HG03469 (cell line): ENCODE results near the gene C3.
"Not testable (repeated sequence)": the region's sequence is repeated elsewhere in the genome, so short reads cannot be mapped to it uniquely, and the experiment has no call there.

Source experiments
- ATAC-seq: cut with Tn5 transposase; IDR thresholded peaks from one replicate; pipeline ENCODE4 v1.9.1; 2021; ENCODE audit warnings: mild to moderate bottlenecking, moderate library complexity, moderate number of reproducible peaks; ENCODE audit not compliant: unreplicated experiment

Gene C3

GRCh38 chr19:6713773-6714692 is 6.4 kb downstream of the C3 start:
- ATAC-seq: no peak

GRCh38 chr19:6712692-6713670 is 7.5 kb downstream of the C3 start:
- no peak for ATAC-seq

- ATAC-seq: no peak
These were observed 8.2 kb downstream of the C3 start for GRCh38 chr19:6712231-6712630.

GRCh38 chr19:6711605-6712004 is 8.8 kb downstream of the C3 start:
- no peak for ATAC-seq

GRCh38 chr19:6711078-6711361 is 9.4 kb downstream of the C3 start:
- ATAC-seq: no peak

- no peak for ATAC-seq
These were observed 10.0 kb downstream of the C3 start for GRCh38 chr19:6710273-6711077.

GRCh38 chr19:6709549-6709948 is 10.9 kb downstream of the C3 start:
- no peak for ATAC-seq

GRCh38 chr19:6708913-6709312 is 11.5 kb downstream of the C3 start:
- not testable (repeated sequence) for ATAC-seq

- ATAC-seq: no peak
These were observed 12.1 kb downstream of the C3 start for GRCh38 chr19:6708346-6708745.

- ATAC-seq: no peak
These were observed 12.8 kb downstream of the C3 start for GRCh38 chr19:6707658-6708018.

GRCh38 chr19:6707011-6707657 is 13.3 kb downstream of the C3 start:
- ATAC-seq: no peak

- ATAC-seq: no peak
These were observed 13.9 kb downstream of the C3 start for GRCh38 chr19:6706633-6706958.

- ATAC-seq: no peak
These were observed 14.4 kb downstream of the C3 start for GRCh38 chr19:6705931-6706632.

GRCh38 chr19:6700586-6701316 is 19.7 kb downstream of the C3 start:
- ATAC-seq: no peak

- no peak for ATAC-seq
These were observed 20.5 kb downstream of the C3 start for GRCh38 chr19:6699935-6700334.

GRCh38 chr19:6697291-6697690 is 23.2 kb downstream of the C3 start:
- ATAC-seq: no peak

- no peak for ATAC-seq
These were observed 24.1 kb downstream of the C3 start for GRCh38 chr19:6696239-6696820.

- ATAC-seq: no peak
These were observed 26.2 kb downstream of the C3 start for GRCh38 chr19:6694147-6694815.

- no peak for ATAC-seq
These were observed 26.8 kb downstream of the C3 start for GRCh38 chr19:6693681-6694080.
